HEK293 (cell line): Measurements from ENCODE around the gene MRPL4.

Experiments used
- BCL11B ChIP-seq: fragments of 450-650 bp; formaldehyde crosslinking; IDR thresholded peaks from 2 replicates; pipeline ENCODE4 v1.5.1; 2016; ENCODE audit warnings: low read depth, missing biosample characterization, missing genetic modification characterization
- EGR2 ChIP-seq: fragments of 450-650 bp; formaldehyde crosslinking; IDR thresholded peaks from 2 replicates; pipeline ENCODE4 v1.5.1; 2016; ENCODE audit warnings: low read depth, missing biosample characterization, missing genetic modification characterization
- KLF16 ChIP-seq: fragments of 450-650 bp; formaldehyde crosslinking; IDR thresholded peaks from 2 replicates; pipeline ENCODE4 v1.5.1; 2017; ENCODE audit warnings: missing biosample characterization, missing genetic modification characterization
- MZF1 ChIP-seq: fragments of 450-650 bp; formaldehyde crosslinking; IDR thresholded peaks from 2 replicates; pipeline ENCODE4 v1.5.1; 2017; ENCODE audit warnings: missing biosample characterization, missing genetic modification characterization, borderline replicate concordance
- PRDM6 ChIP-seq: fragments of 450-650 bp; formaldehyde crosslinking; IDR thresholded peaks from 2 replicates; pipeline ENCODE4 v1.5.1; 2017; ENCODE audit warnings: missing biosample characterization, missing genetic modification characterization
- REPIN1 ChIP-seq: fragments of 450-650 bp; formaldehyde crosslinking; IDR thresholded peaks from 2 replicates; pipeline ENCODE4 v1.5.1; 2017; ENCODE audit warnings: missing biosample characterization, missing genetic modification characterization, low read depth
- SCRT1 ChIP-seq: fragments of 450-650 bp; formaldehyde crosslinking; IDR thresholded peaks from 2 replicates; pipeline ENCODE4 v1.5.1; 2016; ENCODE audit warnings: missing biosample characterization, missing genetic modification characterization, borderline replicate concordance
- YY1 ChIP-seq: fragments of 450-650 bp; formaldehyde crosslinking; IDR thresholded peaks from 2 replicates; pipeline ENCODE4 v1.5.1; 2018; ENCODE audit warnings: missing biosample characterization, missing genetic modification characterization
- ZBTB17 ChIP-seq: fragments of 450-650 bp; formaldehyde crosslinking; IDR thresholded peaks from 2 replicates; pipeline ENCODE4 v1.5.1; 2016; ENCODE audit warnings: missing biosample characterization, missing genetic modification characterization
- ZBTB20 ChIP-seq: fragments of 450-650 bp; formaldehyde crosslinking; IDR thresholded peaks from 2 replicates; pipeline ENCODE4 v1.5.1; 2016; ENCODE audit warnings: missing biosample characterization, missing genetic modification characterization
- ZBTB21 ChIP-seq: fragments of 450-650 bp; formaldehyde crosslinking; IDR thresholded peaks from 2 replicates; pipeline ENCODE4 v1.5.1; 2017; ENCODE audit warnings: missing biosample characterization, missing genetic modification characterization
- ZBTB48 ChIP-seq: fragments of 450-650 bp; formaldehyde crosslinking; IDR thresholded peaks from 2 replicates; pipeline ENCODE4 v1.5.1; 2016; ENCODE audit warnings: missing biosample characterization, missing genetic modification characterization
- ZBTB7A ChIP-seq: fragments of 450-650 bp; formaldehyde crosslinking; IDR thresholded peaks from 2 replicates; pipeline ENCODE4 v1.5.1; 2016; ENCODE audit warnings: low read depth, missing biosample characterization, missing genetic modification characterization
- ZNF221 ChIP-seq: fragments of 450-650 bp; formaldehyde crosslinking; IDR thresholded peaks from 2 replicates; pipeline ENCODE4 v1.5.1; 2017; ENCODE audit warnings: missing biosample characterization, missing genetic modification characterization, borderline replicate concordance
- ZNF239 ChIP-seq: fragments of 450-650 bp; formaldehyde crosslinking; IDR thresholded peaks from 2 replicates; pipeline ENCODE4 v1.5.1; 2016; ENCODE audit warnings: missing biosample characterization, missing genetic modification characterization
- ZNF280D ChIP-seq: fragments of 450-650 bp; formaldehyde crosslinking; IDR thresholded peaks from 2 replicates; pipeline ENCODE4 v1.5.1; 2016; ENCODE audit warnings: missing biosample characterization, missing genetic modification characterization
- ZNF292 ChIP-seq: fragments of 450-650 bp; formaldehyde crosslinking; IDR thresholded peaks from 2 replicates; pipeline ENCODE4 v1.5.1; 2016; ENCODE audit warnings: low read depth, missing biosample characterization, missing genetic modification characterization, borderline replicate concordance
- ZNF354C ChIP-seq: fragments of 450-650 bp; formaldehyde crosslinking; IDR thresholded peaks from 2 replicates; pipeline ENCODE4 v1.5.1; 2016; ENCODE audit warnings: missing biosample characterization, missing genetic modification characterization, low read depth, borderline replicate concordance
- ZNF366 ChIP-seq: fragments of 450-650 bp; formaldehyde crosslinking; conservative IDR thresholded peaks from 2 replicates; pipeline ENCODE4 v1.5.1; 2016; ENCODE audit warnings: missing biosample characterization, missing genetic modification characterization
- ZNF518A ChIP-seq: fragments of 450-650 bp; formaldehyde crosslinking; conservative IDR thresholded peaks from 2 replicates; pipeline ENCODE4 v1.5.1; 2016; ENCODE audit warnings: low read depth, missing biosample characterization, missing genetic modification characterization
- ZNF600 ChIP-seq: fragments of 450-650 bp; formaldehyde crosslinking; IDR thresholded peaks from 2 replicates; pipeline ENCODE4 v1.5.1; 2016; ENCODE audit warnings: missing biosample characterization, missing genetic modification characterization
- ZNF623 ChIP-seq: fragments of 450-650 bp; formaldehyde crosslinking; IDR thresholded peaks from 2 replicates; pipeline ENCODE4 v1.5.1; 2016; ENCODE audit warnings: missing biosample characterization, missing genetic modification characterization
- ZNF843 ChIP-seq: fragments of 450-650 bp; formaldehyde crosslinking; IDR thresholded peaks from 2 replicates; pipeline ENCODE4 v1.5.1; 2016; ENCODE audit warnings: missing biosample characterization, missing genetic modification characterization
- ZSCAN18 ChIP-seq: fragments of 450-650 bp; formaldehyde crosslinking; IDR thresholded peaks from 2 replicates; pipeline ENCODE4 v1.5.1; 2016; ENCODE audit warnings: missing biosample characterization, missing genetic modification characterization
- ZSCAN5A ChIP-seq: fragments of 450-650 bp; formaldehyde crosslinking; IDR thresholded peaks from 2 replicates; pipeline ENCODE4 v1.5.1; 2016; ENCODE audit warnings: missing biosample characterization, missing genetic modification characterization

The MRPL4 gene

GRCh38 chr19:10251792-10252694 is at the start of gene MRPL4 (continued):
- TF ChIP-seq ZNF518A (tag by site-specific recombination): peak; percentile 33; the same call in 1 of the 2 replicates
- TF ChIP-seq ZNF600 (tag by site-specific recombination): peak; percentile 78
- TF ChIP-seq ZNF221 (tag by site-specific recombination): no peak
- TF ChIP-seq ZNF623 (tag by site-specific recombination): peak; percentile 19; the same call in 1 of the 2 replicates
- no peak for TF ChIP-seq ZNF292
- TF ChIP-seq ZBTB48 (tag by site-specific recombination): peak; percentile 79; the same call in 1 of the 2 replicates
- 0 out of 2 replicates have a peak, but pooled peaks have one; percentile 29 for TF ChIP-seq REPIN1
- peak; percentile 78 for TF ChIP-seq ZBTB17 (tag by site-specific recombination)
- no peak for TF ChIP-seq ZNF354C (tag by site-specific recombination)
- peak; percentile 84; the same call in 1 of the 2 replicates for TF ChIP-seq ZSCAN18 (tag by site-specific recombination)
- TF ChIP-seq SCRT1 (tag by site-specific recombination): no peak
- no peak for TF ChIP-seq ZNF366
- TF ChIP-seq ZSCAN5A (tag by site-specific recombination): peak; percentile 90; the same call in 1 of the 2 replicates
- TF ChIP-seq ZNF239 (tag by site-specific recombination): no peak; the same call in 1 of the 2 replicates
- peak; percentile 80; the same call in 1 of the 2 replicates for TF ChIP-seq YY1 (tag by site-specific recombination)
- peak; percentile 79; the same call in 1 of the 2 replicates for TF ChIP-seq ZBTB20 (tag by site-specific recombination)
- no peak for TF ChIP-seq ZNF280D (tag by site-specific recombination)
- TF ChIP-seq ZBTB7A (tag by site-specific recombination): peak; percentile 81; the same call in 1 of the 2 replicates
- peak; percentile 72 for TF ChIP-seq ZNF843 (tag by site-specific recombination)
- TF ChIP-seq ZBTB21 (tag by site-specific recombination): peak; percentile 90
- peak; percentile 68 for TF ChIP-seq EGR2 (tag by site-specific recombination)
- peak; percentile 99 for TF ChIP-seq BCL11B (tag by site-specific recombination)
- TF ChIP-seq MZF1: no peak
- peak; percentile 97 for TF ChIP-seq KLF16 (tag by site-specific recombination)
- no peak for TF ChIP-seq PRDM6 (tag by site-specific recombination)
